Mesenchymal stem cell (in vitro differentiated cells and primary cell): ENCODE results near the gene ODF2.
"Not testable (repeated sequence)": the region's sequence is repeated elsewhere in the genome, so short reads cannot be mapped to it uniquely, and the experiment has no call there.

Source experiments
- DNase-seq: peaks from one replicate; pipeline ENCODE4 v3.0.0-alpha.2; 2013
- H2AFZ ChIP-seq: one replicate; pipeline ENCODE4 v1.6.1; 2013; ENCODE audit warnings: low read depth, mild to moderate bottlenecking, control low read depth, inconsistent platforms, low read length, moderate library complexity
- H2AK5ac ChIP-seq: 2 replicates; pipeline ENCODE4 v1.6.1; 2013; ENCODE audit warnings: low read length, moderate library complexity, mild to moderate bottlenecking, inconsistent platforms; ENCODE audit not compliant: severe bottlenecking
- H2BK120ac ChIP-seq: one replicate; pipeline ENCODE4 v1.6.1; 2013; ENCODE audit warnings: low read depth, mild to moderate bottlenecking, inconsistent platforms, low read length, moderate library complexity
- H2BK12ac ChIP-seq, 2 experiments: one replicate each; pipeline ENCODE4 v1.6.1; 2013; ENCODE audit warnings: inconsistent platforms in 2 of 2, low read length in 2 of 2, mild to moderate bottlenecking in 2 of 2, moderate library complexity in 2 of 2, control low read depth in 1 of 2
- H2BK15ac ChIP-seq: one replicate; pipeline ENCODE4 v1.6.1; 2013; ENCODE audit warnings: mild to moderate bottlenecking, low read depth, inconsistent platforms; ENCODE audit not compliant: poor library complexity, severe bottlenecking
- H2BK5ac ChIP-seq: 2 replicates; pipeline ENCODE4 v1.6.1; 2013; ENCODE audit warnings: low read depth, mild to moderate bottlenecking, low read length, control low read depth, inconsistent platforms; ENCODE audit not compliant: poor library complexity, severe bottlenecking
- H3K14ac ChIP-seq, 2 experiments: one replicate each; pipeline ENCODE4 v1.6.1; 2013; ENCODE audit warnings: inconsistent platforms in 2 of 2, low read length in 2 of 2, control low read depth in 1 of 2, mild to moderate bottlenecking in 1 of 2, moderate library complexity in 1 of 2
- H3K18ac ChIP-seq, 2 experiments: one replicate each; pipeline ENCODE4 v1.6.1; 2013; ENCODE audit warnings: inconsistent platforms in 2 of 2, low read length in 2 of 2, control low read depth in 1 of 2, low read depth in 1 of 2, mild to moderate bottlenecking in 1 of 2
- H3K23ac ChIP-seq, 2 experiments: one replicate each; pipeline ENCODE4 v1.6.1; 2013; ENCODE audit warnings: inconsistent platforms in 2 of 2, low read length in 2 of 2, mild to moderate bottlenecking in 2 of 2, moderate library complexity in 2 of 2, control low read depth in 1 of 2
- H3K27ac ChIP-seq: 2 replicates; pipeline ENCODE4 v1.5.1; 2013; ENCODE audit warnings: mild to moderate bottlenecking, moderate library complexity, low read length, control low read depth, inconsistent platforms; ENCODE audit not compliant: poor library complexity, severe bottlenecking
- H3K27me3 ChIP-seq, 2 experiments: 2 replicates each; pipeline versions ENCODE4 v1.6.1 to v1.7.0; 2013; ENCODE audit warnings: low read length in 2 of 2, mild to moderate bottlenecking in 2 of 2, moderate library complexity in 2 of 2, control low read depth in 1 of 2, inconsistent platforms in 1 of 2; ENCODE audit not compliant: control insufficient read depth in 1 of 2, insufficient read depth in 1 of 2
- H3K36me3 ChIP-seq, 2 experiments: 2 replicates each; pipeline versions ENCODE4 v1.6.1 to v1.7.0; 2013; ENCODE audit warnings: low read length in 2 of 2, control low read depth in 1 of 2, inconsistent platforms in 1 of 2, low read depth in 1 of 2, mild to moderate bottlenecking in 1 of 2; ENCODE audit not compliant: insufficient read depth in 2 of 2, control insufficient read depth in 1 of 2
- H3K4ac ChIP-seq, 2 experiments: one replicate each; pipeline ENCODE4 v1.6.1; 2013; ENCODE audit warnings: inconsistent platforms in 2 of 2, low read length in 2 of 2, mild to moderate bottlenecking in 2 of 2, moderate library complexity in 2 of 2, control low read depth in 1 of 2, low read depth in 1 of 2
- H3K4me1 ChIP-seq: 2 replicates; pipeline ENCODE4 v1.6.1; 2013; ENCODE audit warnings: low read depth, low read length, control low read depth; ENCODE audit not compliant: control insufficient read depth, insufficient read depth
- H3K4me2 ChIP-seq: 2 replicates; pipeline ENCODE4 v1.6.1; 2013; ENCODE audit warnings: low read length, mild to moderate bottlenecking, inconsistent platforms; ENCODE audit not compliant: poor library complexity, severe bottlenecking
- H3K4me3 ChIP-seq, 2 experiments: 2 replicates each; pipeline versions ENCODE4 v1.5.1 to v1.7.0; 2013; ENCODE audit warnings: low read length in 2 of 2, mild to moderate bottlenecking in 2 of 2, control low read depth in 1 of 2, low read depth in 1 of 2; ENCODE audit not compliant: insufficient read depth in 1 of 2
- H3K79me1 ChIP-seq: replicated peaks from 2 replicates; pipeline ENCODE4 v1.6.1; 2013; ENCODE audit warnings: mild to moderate bottlenecking, control low read depth, low read length, inconsistent platforms; ENCODE audit not compliant: poor library complexity, severe bottlenecking
- H3K9ac ChIP-seq: 2 replicates; pipeline ENCODE4 v1.7.0; 2013; ENCODE audit warnings: mild to moderate bottlenecking, low read length, moderate library complexity
- H3K9me3 ChIP-seq: 2 replicates; pipeline ENCODE4 v1.7.0; 2013; ENCODE audit warnings: mild to moderate bottlenecking, low read length; ENCODE audit not compliant: control insufficient read depth
- H4K8ac ChIP-seq: one replicate; pipeline ENCODE4 v1.6.1; 2013; ENCODE audit warnings: inconsistent platforms, mild to moderate bottlenecking, low read length, moderate library complexity
- H4K91ac ChIP-seq: one replicate; pipeline ENCODE4 v1.6.1; 2013; ENCODE audit warnings: mild to moderate bottlenecking, low read length, inconsistent platforms
- WGBS: methylation state at CpG from one replicate; pipeline ENCODE4 v1.1.7; 2013; ENCODE audit warnings: mixed read lengths; 5-methylcytosine and 5-hydroxymethylcytosine counted together

The ODF2 gene

DNA sequence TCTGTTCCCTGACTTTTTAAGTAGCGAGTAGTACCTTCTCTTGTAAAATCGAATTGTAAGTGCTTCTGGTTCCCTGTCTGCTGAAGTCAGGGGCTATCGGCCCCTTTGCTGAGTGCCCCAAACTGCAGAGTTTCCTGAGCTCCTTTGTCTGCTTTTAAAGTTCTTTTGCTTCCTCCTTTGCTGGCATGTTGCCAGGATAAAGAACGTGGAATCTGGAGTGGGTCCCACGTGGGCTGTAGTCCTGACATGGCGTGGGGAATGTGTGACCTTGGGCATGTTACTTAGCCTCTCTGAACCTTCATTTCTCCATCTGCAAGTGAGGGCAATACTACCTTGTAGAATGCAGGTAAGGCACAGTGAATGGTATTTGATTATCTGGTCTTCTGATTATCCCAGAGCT, 13.7 kb upstream of the ODF2 start:
- no peaks in the 10 kb centered on the region for H3K9me3 ChIP-seq
- no peak overlapping the region for H3K4me2 ChIP-seq
- H3K4ac ChIP-seq, result no peak overlapping the region
- H3K27ac ChIP-seq, result no peak overlapping the region
- H2BK120ac ChIP-seq, result no peak overlapping the region
- WGBS, result 58% methylated on average over 6 of the region's 6 CpGs
- peaks cover 2 to 4% of the 10 kb centered on the region in 2 experiments for H3K36me3 ChIP-seq
- peaks cover 5 to 29% of the 10 kb centered on the region in 2 experiments for H3K27me3 ChIP-seq
- H3K23ac ChIP-seq, result no peak overlapping the region
- no peak overlapping the region for H3K18ac ChIP-seq
- H4K91ac ChIP-seq, result no peak overlapping the region
- H2BK5ac ChIP-seq, result no peak overlapping the region
- DNase-seq, result no peak
- no peak overlapping the region for H2AK5ac ChIP-seq
- H3K4me3 ChIP-seq, result no peak overlapping the region
- H3K14ac ChIP-seq, result no peak overlapping the region
- no peaks in the 10 kb centered on the region for H3K79me1 ChIP-seq
- H3K4me1 ChIP-seq, result peaks cover 6% of the 10 kb centered on the region
- H4K8ac ChIP-seq, result no peak overlapping the region
- H2BK15ac ChIP-seq, result no peak overlapping the region
- no peak overlapping the region for H2BK12ac ChIP-seq
- no peak overlapping the region for H3K9ac ChIP-seq
- no peak overlapping the region for H2AFZ ChIP-seq

GRCh38 chr9:128446505-128446904, 9.3 kb upstream of the ODF2 start:
- not testable (repeated sequence) for H2BK5ac ChIP-seq, H3K4me2 ChIP-seq, H2BK120ac ChIP-seq, H3K27ac ChIP-seq, H4K8ac ChIP-seq, H2AFZ ChIP-seq, H3K4ac ChIP-seq, H2BK12ac ChIP-seq, H3K14ac ChIP-seq, H3K9ac ChIP-seq, H2AK5ac ChIP-seq, H2BK15ac ChIP-seq, DNase-seq, H3K18ac ChIP-seq, H3K36me3 ChIP-seq, H3K9me3 ChIP-seq, H3K23ac ChIP-seq, H3K4me3 ChIP-seq, H3K79me1 ChIP-seq, H3K4me1 ChIP-seq, H4K91ac ChIP-seq
- peaks cover 5 to 31% of the 10 kb centered on the region in 2 experiments for H3K27me3 ChIP-seq
- 95% methylated on average over 4 of the region's 5 CpGs for whole genome bisulfite sequencing

DNA sequence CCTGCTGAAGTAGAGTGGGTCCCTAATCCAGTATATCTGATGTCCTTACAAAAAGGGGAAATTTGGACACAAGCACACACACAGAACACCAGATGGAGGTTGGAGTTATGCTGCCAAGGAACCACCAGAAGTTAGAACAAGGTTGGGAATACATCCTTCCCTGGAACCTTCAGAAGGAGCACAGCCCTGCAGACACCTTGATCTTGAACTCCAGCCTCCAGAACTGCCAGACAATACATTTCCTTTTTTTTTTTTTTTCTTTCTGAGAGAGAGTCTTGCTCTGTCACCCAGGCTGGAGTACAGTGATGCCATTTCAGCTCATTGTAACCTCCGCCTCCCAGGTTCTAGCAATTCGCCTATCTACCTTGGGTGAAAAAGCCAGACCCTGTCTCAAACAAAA, 7.1 kb upstream of the ODF2 start:
- no peak overlapping the region for H3K14ac ChIP-seq
- no peaks in the 10 kb centered on the region for H3K4me1 ChIP-seq
- H2AK5ac ChIP-seq, result no peak overlapping the region
- no peaks in the 10 kb centered on the region for H3K79me1 ChIP-seq
- H3K18ac ChIP-seq, result no peak overlapping the region
- no peak overlapping the region for H3K4me3 ChIP-seq
- H2BK12ac ChIP-seq, result no peak overlapping the region
- WGBS, result 83% methylated on average over 2 of the region's 2 CpGs
- no peak overlapping the region for H3K9ac ChIP-seq
- H3K36me3 ChIP-seq, result no peaks in the 10 kb centered on the region
- no peak for DNase-seq
- no peak overlapping the region for H2AFZ ChIP-seq
- H4K8ac ChIP-seq, result no peak overlapping the region
- H3K27ac ChIP-seq, result no peak overlapping the region
- no peak overlapping the region for H4K91ac ChIP-seq
- peaks cover 11 to 24% of the 10 kb centered on the region in 2 experiments for H3K27me3 ChIP-seq
- no peak overlapping the region for H3K4me2 ChIP-seq
- no peak overlapping the region for H2BK5ac ChIP-seq
- H3K4ac ChIP-seq, result no peak overlapping the region
- H2BK120ac ChIP-seq, result no peak overlapping the region
- peaks cover 3% of the 10 kb centered on the region for H3K9me3 ChIP-seq
- no peak overlapping the region for H2BK15ac ChIP-seq
- no peak overlapping the region for H3K23ac ChIP-seq

DNA sequence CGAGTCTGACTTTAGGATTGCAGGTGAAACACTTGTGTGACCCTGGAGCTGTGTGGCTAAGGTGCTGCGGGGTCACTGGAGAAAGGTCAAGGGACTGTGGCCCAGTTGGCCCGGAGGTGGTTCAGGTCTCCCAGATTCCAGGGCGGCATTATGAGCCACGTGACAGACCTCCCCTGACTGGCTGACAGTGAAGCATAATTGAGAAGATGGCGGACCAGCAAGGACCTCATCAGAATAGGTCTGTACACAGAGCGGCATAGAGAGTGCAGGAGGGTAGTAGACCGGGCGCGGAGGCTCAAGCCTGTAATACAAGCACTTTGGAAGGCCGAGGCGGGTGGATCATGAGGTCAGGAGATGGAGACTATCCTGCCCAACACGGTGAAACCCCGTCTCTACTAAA, 815 bp upstream of the ODF2 start:
- Histone ChIP-seq H4K8ac (no peak overlapping the region), H3K36me3 (peaks cover 2 to 11% of the 10 kb centered on the region in 2 experiments), H3K9me3 (no peaks in the 10 kb centered on the region), H3K4me2 (no peak overlapping the region), H3K18ac (no peak overlapping the region), H2AK5ac (no peak overlapping the region), H3K4me3 (no peak overlapping the region), H3K27me3 (peaks cover 6 to 12% of the 10 kb centered on the region in 2 experiments), H3K27ac (no peak overlapping the region), H2AFZ (no peak overlapping the region), H3K79me1 (peaks cover 21% of the 10 kb centered on the region), H2BK12ac (no peak overlapping the region), H3K9ac (no peak overlapping the region), H3K23ac (no peak overlapping the region), H3K4me1 (peaks cover 12% of the 10 kb centered on the region), H4K91ac (peak overlapping the region; percentile 23), H2BK15ac (no peak overlapping the region), H2BK120ac (no peak overlapping the region), H2BK5ac (no peak overlapping the region), H3K4ac (no peak overlapping the region), H3K14ac (no peak overlapping the region)
- 97% methylated on average over 10 of the region's 14 CpGs for WGBS
- no peak for DNase-seq
